Neutrophil (primary cell): ENCODE results near the gene YIF1A.

Experiments used
- H3K27ac ChIP-seq: fragments of 200-600 bp; sonication (generic); 2 replicates; pipeline ENCODE4 v1.5.1; 2016; ENCODE audit warnings: mild to moderate bottlenecking, moderate library complexity
- H3K27me3 ChIP-seq: fragments of 200-600 bp; sonication (generic); 2 replicates; pipeline ENCODE4 v1.6.0; 2016; ENCODE audit warnings: mild to moderate bottlenecking
- H3K36me3 ChIP-seq: fragments of 200-600 bp; sonication (generic); 2 replicates; pipeline ENCODE4 v1.5.1; 2017
- H3K4me1 ChIP-seq, 2 experiments: fragments of 200-600 bp in 1 of 2; sonication (generic) in 1 of 2; 1 replicate in 1 of 2; 2 replicates in 1 of 2; pipeline versions ENCODE4 v1.5.1 to v1.6.1; 2013 to 2016; ENCODE audit warnings: low read depth in 1 of 2, low read length in 1 of 2, mild to moderate bottlenecking in 1 of 2, moderate library complexity in 1 of 2; ENCODE audit not compliant: control insufficient read depth in 1 of 2, insufficient read depth in 1 of 2
- H3K4me3 ChIP-seq, 2 experiments: fragments of 200-600 bp in 1 of 2; sonication (generic) in 1 of 2; 1 replicate in 1 of 2; 2 replicates in 1 of 2; pipeline ENCODE4 v1.5.1; 2013 to 2016; ENCODE audit warnings: low read depth in 1 of 2, low read length in 1 of 2, mild to moderate bottlenecking in 1 of 2, moderate library complexity in 1 of 2
- H3K9me3 ChIP-seq: fragments of 200-600 bp; sonication (generic); 2 replicates; pipeline ENCODE4 v1.5.1; 2016
- TF ChIP-seq, protein P1 (sequence below): fragments of 200-600 bp; sonication (generic); IDR thresholded peaks from 2 replicates; pipeline ENCODE4 v1.5.1; 2016; ENCODE audit warnings: antibody characterized with exemption

YIF1A gene

DNA sequence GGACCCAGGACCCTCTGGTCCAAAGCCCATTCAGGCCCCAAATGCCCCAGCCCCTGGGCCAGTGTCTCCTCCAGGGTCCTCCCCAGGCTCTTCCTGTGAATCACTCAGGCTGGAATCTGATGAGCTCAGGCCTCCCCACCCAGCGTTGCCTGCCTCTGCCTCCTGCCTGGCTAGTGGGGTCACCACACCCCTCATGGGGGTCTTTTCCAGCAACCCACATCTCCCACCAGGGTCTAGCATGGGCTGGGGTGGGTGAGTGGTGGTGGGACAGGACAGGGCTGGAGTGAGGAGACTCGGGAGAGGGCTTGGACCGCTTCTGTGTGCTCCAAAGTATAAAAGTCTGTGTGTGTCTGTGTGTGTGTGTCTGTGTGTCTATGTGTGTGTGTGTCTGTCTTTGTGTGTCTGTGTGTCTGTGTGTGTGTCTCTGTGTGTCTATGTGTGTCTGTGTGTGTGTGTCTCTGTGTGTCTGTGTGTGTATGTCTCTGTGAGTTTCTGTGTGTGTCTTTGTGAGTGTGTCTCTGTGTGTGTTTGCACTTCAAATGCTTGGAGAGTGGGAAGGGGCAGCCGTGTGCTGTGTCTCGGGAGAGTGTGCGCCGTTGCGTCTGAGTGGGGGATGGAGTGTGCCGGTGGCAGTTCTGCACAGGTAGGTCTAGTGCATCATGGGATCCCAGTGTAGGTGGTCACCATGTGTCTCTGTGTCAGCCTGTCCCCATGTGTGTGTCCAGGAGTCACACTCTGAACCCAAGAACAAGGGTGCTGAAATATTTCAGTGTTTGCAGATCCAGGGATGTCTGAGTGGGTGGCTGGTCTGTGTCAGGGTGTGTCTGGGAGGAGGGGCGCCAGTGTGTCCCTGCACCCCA lies 38.5 kb upstream of the YIF1A start:
- H3K27ac ChIP-seq, result no peak overlapping the region
- no peaks in the 10 kb centered on the region for H3K36me3 ChIP-seq
- H3K4me3 ChIP-seq, result no peak overlapping the region
- H3K27me3 ChIP-seq, result peaks cover 8% of the 10 kb centered on the region
- H3K4me1 ChIP-seq, result peaks cover 4 to 5% of the 10 kb centered on the region in 2 experiments
- H3K9me3 ChIP-seq, result no peaks in the 10 kb centered on the region
- TF ChIP-seq, protein P1, sequence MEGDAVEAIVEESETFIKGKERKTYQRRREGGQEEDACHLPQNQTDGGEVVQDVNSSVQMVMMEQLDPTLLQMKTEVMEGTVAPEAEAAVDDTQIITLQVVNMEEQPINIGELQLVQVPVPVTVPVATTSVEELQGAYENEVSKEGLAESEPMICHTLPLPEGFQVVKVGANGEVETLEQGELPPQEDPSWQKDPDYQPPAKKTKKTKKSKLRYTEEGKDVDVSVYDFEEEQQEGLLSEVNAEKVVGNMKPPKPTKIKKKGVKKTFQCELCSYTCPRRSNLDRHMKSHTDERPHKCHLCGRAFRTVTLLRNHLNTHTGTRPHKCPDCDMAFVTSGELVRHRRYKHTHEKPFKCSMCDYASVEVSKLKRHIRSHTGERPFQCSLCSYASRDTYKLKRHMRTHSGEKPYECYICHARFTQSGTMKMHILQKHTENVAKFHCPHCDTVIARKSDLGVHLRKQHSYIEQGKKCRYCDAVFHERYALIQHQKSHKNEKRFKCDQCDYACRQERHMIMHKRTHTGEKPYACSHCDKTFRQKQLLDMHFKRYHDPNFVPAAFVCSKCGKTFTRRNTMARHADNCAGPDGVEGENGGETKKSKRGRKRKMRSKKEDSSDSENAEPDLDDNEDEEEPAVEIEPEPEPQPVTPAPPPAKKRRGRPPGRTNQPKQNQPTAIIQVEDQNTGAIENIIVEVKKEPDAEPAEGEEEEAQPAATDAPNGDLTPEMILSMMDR, result no peak

DNA sequence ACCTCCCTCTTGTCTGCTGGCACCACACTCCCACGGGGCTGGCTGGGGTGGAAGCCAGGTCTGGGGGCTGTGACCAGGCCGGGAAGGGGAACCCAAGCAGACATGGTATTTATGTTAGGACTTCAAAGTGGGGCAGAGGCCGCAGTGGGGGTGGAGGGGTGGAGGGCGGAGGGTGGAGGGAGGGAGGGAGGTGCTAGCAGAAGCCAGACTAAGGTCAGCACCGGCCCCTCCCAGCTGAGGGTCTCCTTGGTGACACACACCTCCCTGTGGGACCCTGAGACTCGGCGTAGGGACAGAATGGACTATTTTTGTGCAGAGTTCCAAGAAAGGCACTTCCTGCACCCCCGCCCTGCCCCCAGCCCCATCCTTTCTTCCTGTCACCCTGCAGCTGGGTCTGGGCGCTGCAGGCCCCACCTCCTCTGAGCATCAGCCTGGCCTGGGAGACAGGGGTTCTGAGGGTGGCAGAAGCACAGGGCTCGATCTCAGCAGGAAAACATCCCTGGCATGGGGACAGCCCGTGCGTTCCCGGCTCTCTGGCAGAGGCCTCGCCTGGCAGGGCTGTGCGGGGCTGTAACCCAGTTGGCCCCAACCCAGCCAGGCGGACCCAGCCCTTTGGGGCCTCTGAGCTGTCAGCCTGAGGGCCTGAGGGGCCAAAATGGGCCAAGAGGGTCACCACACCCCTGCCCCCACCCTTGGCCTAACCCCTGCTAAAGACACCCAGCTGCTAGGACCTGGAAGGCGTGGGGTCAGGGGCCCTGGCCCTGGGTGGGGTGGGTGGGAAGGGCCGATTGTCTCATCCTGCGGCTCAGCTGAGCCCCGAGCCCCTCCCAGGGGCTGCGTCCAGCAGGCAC lies 37.5 kb upstream of the YIF1A start:
- no peak overlapping the region for H3K27ac ChIP-seq

GRCh38 chr11:66325263-66325671 lies 36.3 kb upstream of the YIF1A start:
- Histone ChIP-seq H3K4me1 (peaks cover 4 to 5% of the 10 kb centered on the region in 2 experiments), H3K36me3 (no peaks in the 10 kb centered on the region), H3K27me3 (peaks cover 8% of the 10 kb centered on the region), H3K4me3 (no peak overlapping the region), H3K27ac (no peak overlapping the region), H3K9me3 (no peaks in the 10 kb centered on the region)
- TF ChIP-seq, protein P1, result no peak

More for the DNA sequence above, 37.5 kb upstream of the YIF1A start:
- peaks cover 4 to 5% of the 10 kb centered on the region in 2 experiments for H3K4me1 ChIP-seq
- no peak overlapping the region for H3K4me3 ChIP-seq
- H3K36me3 ChIP-seq, result no peaks in the 10 kb centered on the region
- H3K27me3 ChIP-seq, result peaks cover 8% of the 10 kb centered on the region
- TF ChIP-seq, protein P1, result no peak
- H3K9me3 ChIP-seq, result no peaks in the 10 kb centered on the region

DNA sequence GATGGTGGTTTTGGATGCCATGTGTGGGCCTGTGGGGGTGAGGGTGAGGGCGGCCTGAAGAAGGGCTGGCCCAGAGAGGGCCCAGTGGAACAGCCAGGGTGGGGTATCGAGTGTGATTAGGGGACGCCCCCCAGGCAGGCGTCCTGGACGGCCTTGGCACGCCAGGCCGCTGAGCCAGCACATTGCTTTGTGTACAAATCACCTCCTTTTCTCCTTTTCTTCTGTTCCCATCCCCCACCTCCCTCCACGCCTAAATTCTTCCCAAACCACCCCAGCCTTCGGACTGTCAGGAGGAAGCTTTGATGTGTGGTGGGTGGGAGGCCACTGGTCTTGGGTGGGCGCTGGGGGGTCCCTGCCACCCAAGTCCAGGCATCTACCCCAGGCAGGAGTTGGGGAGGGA lies 35.7 kb upstream of the YIF1A start:
- no peak overlapping the region for H3K27ac ChIP-seq
- TF ChIP-seq, protein P1, result no peak
- no peaks in the 10 kb centered on the region for H3K36me3 ChIP-seq
- no peaks in the 10 kb centered on the region for H3K9me3 ChIP-seq
- H3K4me1 ChIP-seq, result peaks cover 4 to 5% of the 10 kb centered on the region in 2 experiments
- no peak overlapping the region for H3K4me3 ChIP-seq
- H3K27me3 ChIP-seq, result peaks cover 8% of the 10 kb centered on the region

DNA sequence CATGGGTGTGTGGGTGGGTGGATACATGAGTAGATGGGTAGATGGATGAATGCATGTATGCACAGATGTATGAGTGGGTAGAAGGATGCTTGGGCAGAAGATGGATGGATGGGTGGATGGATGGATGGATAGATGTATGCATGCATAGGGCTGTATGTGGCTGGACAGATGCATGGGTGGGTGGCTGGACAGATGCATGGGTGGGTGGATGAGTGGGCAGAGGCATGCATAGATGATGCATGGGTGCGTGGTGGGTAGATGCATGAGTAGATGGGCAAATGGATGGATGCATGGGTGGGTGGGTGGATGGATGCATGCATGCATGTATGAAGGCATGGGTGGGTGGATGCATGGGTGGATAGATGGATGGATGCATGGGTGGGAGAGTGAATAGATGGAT lies 34.7 kb upstream of the YIF1A start:
- Histone ChIP-seq H3K4me1 (peaks cover 3 to 6% of the 10 kb centered on the region in 2 experiments), H3K36me3 (no peaks in the 10 kb centered on the region), H3K9me3 (no peaks in the 10 kb centered on the region), H3K27me3 (peaks cover 4% of the 10 kb centered on the region), H3K27ac (no peak overlapping the region), H3K4me3 (no peak overlapping the region)
- TF ChIP-seq, protein P1, result no peak
